CD8-positive, alpha-beta memory T cell (primary cell): ENCODE data around the gene PTCHD1. TPM values are rescaled to one million over a fixed set of nuclear protein-coding genes. Genes with fewer than 3 reads are reported as not detected.

ENCODE experiments used
- CTCF ChIA-PET: fragments of 350-600 bp; sonication (Branson Sonifier 250); formaldehyde crosslinking; loops from one replicate; lab custom pipeline; 2021; ENCODE audit warnings: antibody characterized with exemption; lab: Charles Lee
- POLR2A ChIA-PET: fragments of 350-600 bp; sonication (Branson Sonifier 250); formaldehyde crosslinking; loops from one replicate; lab custom pipeline; 2021; ENCODE audit warnings: antibody characterized with exemption; lab: Charles Lee
- DNase-seq, 5 donors: peaks; one replicate each; pipeline versions ENCODE4 v3.0.0 to v3.0.0-alpha.2; 2020 to 2022; ENCODE audit warnings: mixed read lengths in 1 of 5
- H3K27ac ChIP-seq: one replicate; pipeline ENCODE4 v1.7.0; 2013; ENCODE audit warnings: low read depth, mild to moderate bottlenecking, low read length, moderate library complexity
- H3K27me3 ChIP-seq: 2 replicates; pipeline ENCODE4 v1.7.0; 2013; ENCODE audit warnings: low read length, mild to moderate bottlenecking; ENCODE audit not compliant: insufficient read depth, poor library complexity, severe bottlenecking
- H3K36me3 ChIP-seq: 2 replicates; pipeline ENCODE4 v1.7.0; 2013; ENCODE audit warnings: mild to moderate bottlenecking, low read length, moderate library complexity; ENCODE audit not compliant: insufficient read depth
- H3K4me1 ChIP-seq: 2 replicates; pipeline ENCODE4 v1.7.0; 2013; ENCODE audit warnings: mild to moderate bottlenecking, low read length, moderate library complexity; ENCODE audit not compliant: insufficient read depth
- H3K4me3 ChIP-seq: 2 replicates; pipeline ENCODE4 v1.7.0; 2013; ENCODE audit warnings: mild to moderate bottlenecking, low read length
- H3K9me3 ChIP-seq: 2 replicates; pipeline ENCODE4 v1.7.0; 2013; ENCODE audit warnings: mild to moderate bottlenecking, low read length
- H3K27ac Mint-ChIP-seq, 8 donors: one replicate each; pipeline ENCODE4 v1.8.0; 2020 to 2021; ENCODE audit warnings: mixed read lengths in 8 of 8, mild to moderate bottlenecking in 6 of 8, inconsistent platforms in 3 of 8, moderate library complexity in 3 of 8
- H3K27me3 Mint-ChIP-seq, 2 donors: one replicate each; pipeline ENCODE4 v1.8.0; 2020 to 2021; ENCODE audit warnings: mixed read lengths in 2 of 2, mild to moderate bottlenecking in 1 of 2, moderate library complexity in 1 of 2
- H3K36me3 Mint-ChIP-seq, 3 donors: one replicate each; pipeline ENCODE4 v1.8.0; 2020 to 2021; ENCODE audit warnings: mixed read lengths in 3 of 3, inconsistent platforms in 1 of 3, mild to moderate bottlenecking in 1 of 3
- H3K4me1 Mint-ChIP-seq, 3 donors: one replicate each; pipeline ENCODE4 v1.8.0; 2020 to 2021; ENCODE audit warnings: mixed read lengths in 3 of 3, inconsistent platforms in 1 of 3, mild to moderate bottlenecking in 1 of 3
- H3K4me3 Mint-ChIP-seq, 7 donors: one replicate each; pipeline ENCODE4 v1.8.0; 2020 to 2021; ENCODE audit warnings: mixed read lengths in 7 of 7, mild to moderate bottlenecking in 6 of 7, moderate library complexity in 4 of 7, inconsistent platforms in 2 of 7
- H3K9me3 Mint-ChIP-seq, 5 donors: one replicate each; pipeline ENCODE4 v1.8.0; 2020 to 2022; ENCODE audit warnings: mixed read lengths in 5 of 5, mild to moderate bottlenecking in 3 of 5, moderate library complexity in 2 of 5, inconsistent platforms in 1 of 5
- polyA plus RNA-seq: library from polyadenylated mRNA; unstranded; fragments of 300-500 nt; fragmentation: Illumina TruSeq; gene quantifications from one replicate; pipeline ENCODE4 v1.2.3, GENCODE V29; 2021
- total RNA-seq, 2 experiments: library from RNA; stranded (reverse); gene quantifications; one replicate each; pipeline ENCODE4 v1.2.3, GENCODE V29; 2021

The PTCHD1 gene
- total RNA-seq: not detected
- not detected for polyA plus RNA-seq

- no peaks in the 10 kb centered on the region for H3K9me3 ChIP-seq
- peak within 1 kb of the TSS in 1 of 7 donors; percentile 13 for H3K4me3 Mint-ChIP-seq
- no peak within 1 kb of the TSS for H3K4me3 ChIP-seq
- H3K27me3 Mint-ChIP-seq: peaks cover 39 to 40% of the 10 kb centered on the region in 2 donors
- no peak within 1 kb of the TSS for H3K27ac Mint-ChIP-seq
- DNase-seq: no peak
- peaks cover 0 to 16% (median 2%) of the 10 kb centered on the region in 3 donors for H3K4me1 Mint-ChIP-seq
- H3K9me3 Mint-ChIP-seq: peaks cover 0 to 4% (median 2%) of the 10 kb centered on the region in 5 donors
- ChIA-PET CTCF (no interaction called here), POLR2A (no interaction called here)
- H3K36me3 ChIP-seq: no peaks in the 10 kb centered on the region
- no peak within 1 kb of the TSS for H3K27ac ChIP-seq
- no peaks in the 10 kb centered on the region for H3K27me3 ChIP-seq
- H3K36me3 Mint-ChIP-seq: no peaks in the 10 kb centered on the region
- H3K4me1 ChIP-seq: no peaks in the 10 kb centered on the region
These were observed at the start of gene PTCHD1 for GRCh38 chrX:23334848-23335599. Gene PTCHD1 (plus strand): TSS chrX:23334849. CDS start chrX:23334876, 27 bp downstream.

DNA sequence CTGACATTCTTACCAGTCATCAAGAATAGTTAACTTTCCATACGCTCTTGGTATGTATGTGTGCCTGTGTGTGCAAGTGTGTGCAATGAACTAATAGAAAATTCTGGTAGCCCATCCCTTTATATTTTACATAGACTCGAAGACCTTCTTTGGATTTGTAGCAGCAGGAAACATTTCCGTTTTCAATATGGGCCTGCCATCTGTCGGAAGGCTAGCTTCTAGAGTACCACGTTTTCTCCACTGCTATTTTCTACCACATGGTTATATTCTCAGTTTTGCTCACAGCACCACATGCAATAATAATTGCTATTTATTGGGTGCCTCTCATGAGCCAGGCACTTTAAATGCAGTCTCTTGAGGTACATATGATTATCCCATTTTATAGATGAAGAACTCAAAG lies 47.9 kb upstream of the PTCHD1 start:
- Histone ChIP-seq H3K27me3 (no peaks in the 10 kb centered on the region), H3K9me3 (no peaks in the 10 kb centered on the region)
- no peak for DNase-seq

DNA sequence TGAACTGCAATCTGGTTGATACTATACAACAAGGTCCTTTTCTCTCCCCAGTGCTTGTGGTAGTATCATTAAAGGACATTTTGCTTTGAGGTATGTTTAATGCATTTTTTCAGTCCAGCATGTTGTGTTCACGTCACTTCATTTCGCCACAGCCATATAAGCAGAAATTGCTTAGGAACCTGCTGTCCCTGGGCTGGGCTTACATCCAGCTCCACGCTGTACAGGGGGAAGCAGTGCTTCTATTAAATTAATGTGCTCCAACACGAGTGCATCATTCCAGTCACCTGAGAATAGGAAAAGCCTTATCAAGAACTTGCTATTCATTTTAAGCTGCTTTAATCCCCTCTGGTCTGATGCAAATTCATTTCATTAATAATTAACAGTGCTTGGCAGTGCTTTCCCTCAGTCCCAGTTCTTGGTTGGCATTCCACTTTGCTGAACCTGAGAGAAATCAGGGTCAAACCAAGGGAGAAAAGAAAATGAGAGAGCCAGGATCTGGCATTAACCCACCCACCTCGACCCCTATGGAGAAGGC lies 47.4 kb upstream of the PTCHD1 start:
- Mint-ChIP-seq H3K27ac (peak overlapping the region in 1 of 8 donors; percentile 76), H3K27me3 (peaks cover 0 to 3% of the 10 kb centered on the region in 2 donors), H3K4me1 (no peaks in the 10 kb centered on the region), H3K9me3 (peaks cover 0 to 5% (median 0%) of the 10 kb centered on the region in 5 donors), H3K4me3 (no peak overlapping the region), H3K36me3 (no peaks in the 10 kb centered on the region)
- CTCF ChIA-PET: no interaction called here
- Histone ChIP-seq H3K4me3 (no peak overlapping the region), H3K4me1 (no peaks in the 10 kb centered on the region), H3K9me3 (no peaks in the 10 kb centered on the region), H3K27me3 (no peaks in the 10 kb centered on the region), H3K27ac (no peak overlapping the region), H3K36me3 (no peaks in the 10 kb centered on the region)
- DNase-seq: no peak
- POLR2A ChIA-PET: no interaction called here

More for the DNA sequence above, 47.9 kb upstream of the PTCHD1 start:
- Histone ChIP-seq H3K4me3 (no peak overlapping the region), H3K36me3 (no peaks in the 10 kb centered on the region), H3K4me1 (no peaks in the 10 kb centered on the region), H3K27ac (no peak overlapping the region)
- CTCF ChIA-PET: no interaction called here
- Mint-ChIP-seq H3K36me3 (no peaks in the 10 kb centered on the region), H3K4me1 (no peaks in the 10 kb centered on the region), H3K9me3 (peaks cover 0 to 5% (median 0%) of the 10 kb centered on the region in 5 donors), H3K27ac (no peak overlapping the region), H3K4me3 (no peak overlapping the region), H3K27me3 (peaks cover 0 to 3% of the 10 kb centered on the region in 2 donors)
- POLR2A ChIA-PET: no interaction called here

DNA sequence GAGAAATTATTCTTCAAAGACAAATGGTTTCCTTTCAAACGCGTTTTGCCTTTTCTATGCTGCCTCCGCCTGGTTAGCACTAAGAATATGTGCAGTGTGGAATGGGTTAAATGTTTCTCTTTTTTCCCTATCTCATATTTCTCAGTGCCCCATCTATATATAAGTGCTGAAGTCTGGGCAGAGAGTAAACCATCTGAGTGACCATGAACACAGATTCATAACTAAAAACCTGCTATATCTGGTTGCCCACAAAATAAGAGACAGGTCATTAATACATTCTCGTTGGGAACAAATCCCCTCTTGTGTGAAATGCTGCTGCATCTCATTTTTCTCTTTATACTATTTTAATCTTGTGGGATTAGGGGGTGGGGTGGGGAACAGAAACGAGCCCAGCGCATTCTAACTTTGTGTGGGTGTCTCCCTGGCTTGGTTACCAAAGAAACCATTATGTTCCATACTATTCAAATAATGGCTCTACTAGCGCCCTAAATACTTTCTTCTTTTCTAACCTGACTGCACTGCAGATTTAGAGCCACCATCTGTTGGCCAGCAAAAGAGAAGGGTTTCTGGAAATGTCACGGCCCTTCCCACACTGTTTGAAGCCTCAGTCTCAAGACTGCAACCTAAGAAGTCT lies 42.2 kb upstream of the PTCHD1 start:
- no peaks in the 10 kb centered on the region for H3K9me3 ChIP-seq
- POLR2A ChIA-PET: no interaction called here
- peaks cover 0 to 5% (median 0%) of the 10 kb centered on the region in 5 donors for H3K9me3 Mint-ChIP-seq

GRCh38 chrX:23292988-23293651 lies 41.5 kb upstream of the PTCHD1 start:
- CTCF ChIA-PET: no interaction called here
- Mint-ChIP-seq H3K27me3 (peaks cover 0 to 5% of the 10 kb centered on the region in 2 donors), H3K4me1 (no peaks in the 10 kb centered on the region)

More for the DNA sequence above, 42.2 kb upstream of the PTCHD1 start:
- DNase-seq: no peak
- H3K27me3 ChIP-seq: no peaks in the 10 kb centered on the region
- H3K27ac ChIP-seq: no peak overlapping the region
- H3K4me3 ChIP-seq: no peak overlapping the region
- no peaks in the 10 kb centered on the region for H3K4me1 ChIP-seq
- no peaks in the 10 kb centered on the region for H3K4me1 Mint-ChIP-seq
- no peak overlapping the region for H3K27ac Mint-ChIP-seq
- peaks cover 0 to 5% of the 10 kb centered on the region in 2 donors for H3K27me3 Mint-ChIP-seq
- no peak overlapping the region for H3K4me3 Mint-ChIP-seq
- no peaks in the 10 kb centered on the region for H3K36me3 Mint-ChIP-seq
- H3K36me3 ChIP-seq: no peaks in the 10 kb centered on the region
- CTCF ChIA-PET: no interaction called here

DNA sequence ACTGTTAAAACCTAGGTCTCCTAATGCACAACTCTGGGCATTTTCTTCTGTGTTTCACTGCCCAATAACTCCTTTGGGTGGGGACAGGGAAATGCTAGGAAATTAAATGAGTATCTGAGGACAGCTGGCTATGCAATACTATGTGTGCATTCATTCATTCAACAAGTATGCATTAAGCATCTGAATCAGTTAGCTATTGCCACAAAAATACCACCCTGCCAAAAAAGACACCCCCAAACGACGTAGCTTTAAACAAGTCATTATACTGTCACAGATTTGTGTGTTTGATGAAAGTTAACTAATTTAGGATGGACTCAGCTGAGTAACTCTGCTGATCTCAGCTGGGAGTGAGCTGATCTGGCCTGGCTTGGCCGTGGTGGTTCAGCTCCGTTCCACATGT lies 29.8 kb upstream of the PTCHD1 start:
- Mint-ChIP-seq H3K27ac (no peak overlapping the region), H3K36me3 (no peaks in the 10 kb centered on the region), H3K9me3 (no peaks in the 10 kb centered on the region), H3K27me3 (peaks cover 0 to 2% of the 10 kb centered on the region in 2 donors), H3K4me3 (no peak overlapping the region), H3K4me1 (no peaks in the 10 kb centered on the region)
- no peak for DNase-seq
- Histone ChIP-seq H3K27ac (no peak overlapping the region), H3K36me3 (no peaks in the 10 kb centered on the region), H3K4me1 (no peaks in the 10 kb centered on the region), H3K9me3 (no peaks in the 10 kb centered on the region), H3K27me3 (no peaks in the 10 kb centered on the region), H3K4me3 (no peak overlapping the region)
- CTCF ChIA-PET: no interaction called here
- POLR2A ChIA-PET: no interaction called here

More at GRCh38 chrX:23292988-23293651, 41.5 kb upstream of the PTCHD1 start:
- POLR2A ChIA-PET: no interaction called here
- Mint-ChIP-seq H3K36me3 (no peaks in the 10 kb centered on the region), H3K9me3 (peaks cover 0 to 5% (median 0%) of the 10 kb centered on the region in 5 donors), H3K4me3 (no peak overlapping the region), H3K27ac (peak overlapping the region in 1 of 8 donors; percentile 22)
- H3K4me3 ChIP-seq: no peak overlapping the region
- no peak overlapping the region for H3K27ac ChIP-seq
- H3K27me3 ChIP-seq: no peaks in the 10 kb centered on the region
- no peaks in the 10 kb centered on the region for H3K4me1 ChIP-seq
- no peaks in the 10 kb centered on the region for H3K9me3 ChIP-seq
- no peaks in the 10 kb centered on the region for H3K36me3 ChIP-seq
- DNase-seq: no peak

GRCh38 chrX:23311731-23312130 lies 22.9 kb upstream of the PTCHD1 start:
- H3K4me1 ChIP-seq: no peaks in the 10 kb centered on the region
- no peaks in the 10 kb centered on the region for H3K27me3 Mint-ChIP-seq
- no peaks in the 10 kb centered on the region for H3K4me1 Mint-ChIP-seq
- DNase-seq: no peak
- H3K9me3 ChIP-seq: no peaks in the 10 kb centered on the region
- H3K27ac ChIP-seq: no peak overlapping the region
- no peak overlapping the region for H3K27ac Mint-ChIP-seq
- H3K9me3 Mint-ChIP-seq: peaks cover 0 to 5% (median 0%) of the 10 kb centered on the region in 5 donors
- ChIA-PET POLR2A (no interaction called here), CTCF (no interaction called here)
- H3K27me3 ChIP-seq: no peaks in the 10 kb centered on the region
- H3K4me3 Mint-ChIP-seq: no peak overlapping the region
- H3K4me3 ChIP-seq: no peak overlapping the region
- H3K36me3 ChIP-seq: no peaks in the 10 kb centered on the region
- no peaks in the 10 kb centered on the region for H3K36me3 Mint-ChIP-seq

GRCh38 chrX:23312136-23312535 lies 22.5 kb upstream of the PTCHD1 start:
- no peaks in the 10 kb centered on the region for H3K9me3 ChIP-seq
- H3K4me3 ChIP-seq: no peak overlapping the region
- no peak overlapping the region for H3K27ac ChIP-seq
- no peaks in the 10 kb centered on the region for H3K36me3 ChIP-seq
- H3K36me3 Mint-ChIP-seq: no peaks in the 10 kb centered on the region
- no peaks in the 10 kb centered on the region for H3K27me3 Mint-ChIP-seq
- DNase-seq: no peak
- H3K4me3 Mint-ChIP-seq: no peak overlapping the region
- H3K9me3 Mint-ChIP-seq: peaks cover 0 to 5% (median 0%) of the 10 kb centered on the region in 5 donors
- CTCF ChIA-PET: no interaction called here
- no peaks in the 10 kb centered on the region for H3K27me3 ChIP-seq
- POLR2A ChIA-PET: no interaction called here
- H3K4me1 Mint-ChIP-seq: no peaks in the 10 kb centered on the region
- H3K4me1 ChIP-seq: no peaks in the 10 kb centered on the region
- no peak overlapping the region for H3K27ac Mint-ChIP-seq
